Measurements from ENCODE around the gene COL11A2.

COL11A2 gene

DNA sequence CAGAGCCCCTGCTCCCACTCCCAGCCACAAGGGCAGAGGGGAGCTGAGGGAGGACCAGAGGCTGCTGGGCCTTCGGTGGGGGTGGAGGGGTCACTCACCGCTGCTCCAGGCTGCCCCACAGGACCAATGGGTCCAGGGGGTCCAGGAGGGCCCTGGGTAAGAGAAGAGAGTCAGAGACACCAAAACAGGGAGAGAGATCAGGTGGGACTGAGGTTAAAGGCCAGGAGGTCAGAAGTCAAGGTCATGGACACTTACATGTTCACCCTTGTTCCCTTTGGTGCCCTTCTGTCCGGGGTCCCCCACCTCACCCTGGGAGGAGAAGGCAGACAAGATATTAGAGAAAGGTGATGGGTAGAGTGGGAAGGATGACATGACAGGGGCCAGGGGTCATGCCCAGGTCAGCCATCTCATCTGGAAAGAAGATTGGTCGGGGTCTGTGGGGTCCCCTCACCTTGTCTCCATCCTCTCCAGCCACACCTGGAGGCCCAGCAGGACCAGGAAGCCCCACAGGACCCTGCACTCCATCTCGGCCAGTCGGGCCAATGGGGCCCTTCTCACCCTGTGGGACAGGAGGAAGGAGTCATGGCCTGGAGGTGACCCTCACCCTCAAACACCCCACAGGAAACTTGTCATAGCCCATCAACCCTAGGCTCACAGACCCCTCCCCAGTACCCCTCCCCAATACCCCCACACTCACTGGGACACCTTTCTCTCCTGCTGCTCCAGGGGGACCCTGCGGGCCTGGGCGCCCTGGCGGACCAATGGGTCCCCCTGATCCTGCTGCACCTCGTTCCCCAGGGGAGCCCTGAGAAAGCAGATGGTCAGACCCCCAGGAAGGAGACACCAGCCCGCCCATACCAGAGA lies 21.0 kb downstream of the COL11A2 start:
- no peak for DNase-seq

DNA sequence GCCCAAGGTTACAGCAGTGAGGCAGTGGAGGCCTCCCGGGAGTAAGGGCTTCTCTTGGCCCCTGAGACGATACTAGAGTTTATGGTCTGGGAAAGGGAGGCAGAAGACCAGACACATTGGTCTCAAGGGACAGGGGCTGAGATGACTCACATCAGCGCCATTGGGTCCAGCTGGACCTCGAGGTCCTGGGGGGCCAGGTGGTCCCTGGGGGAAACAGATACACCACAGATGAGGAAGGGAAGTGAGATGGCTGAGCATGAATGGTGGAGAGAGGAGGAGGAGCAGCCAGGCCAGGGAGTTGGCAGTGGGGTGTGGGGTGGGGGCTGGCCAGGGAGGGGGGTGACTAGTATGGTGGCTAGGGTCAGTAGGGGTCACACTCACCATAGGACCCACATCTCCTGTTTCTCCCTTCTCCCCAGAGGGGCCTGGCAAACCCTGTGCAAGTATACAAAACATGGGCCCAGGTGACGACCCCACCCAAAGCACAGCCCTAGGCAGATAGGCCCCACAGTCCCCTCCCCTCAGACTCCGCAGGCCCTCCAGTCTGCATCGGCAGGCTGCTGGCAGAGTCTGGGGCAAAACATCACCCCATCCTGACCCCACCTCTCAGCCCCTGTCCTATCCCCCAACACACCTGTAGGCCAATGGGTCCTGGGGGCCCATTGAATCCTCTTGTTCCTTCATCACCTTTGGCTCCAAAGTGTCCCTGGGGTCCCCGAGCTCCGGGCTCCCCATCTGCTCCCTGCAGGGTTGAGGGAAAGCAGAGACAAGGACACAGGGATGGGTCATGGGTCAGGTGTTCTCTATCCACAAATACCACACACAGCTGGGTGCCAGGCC lies 21.9 kb downstream of the COL11A2 start:
- DNase-seq = no peak

DNA sequence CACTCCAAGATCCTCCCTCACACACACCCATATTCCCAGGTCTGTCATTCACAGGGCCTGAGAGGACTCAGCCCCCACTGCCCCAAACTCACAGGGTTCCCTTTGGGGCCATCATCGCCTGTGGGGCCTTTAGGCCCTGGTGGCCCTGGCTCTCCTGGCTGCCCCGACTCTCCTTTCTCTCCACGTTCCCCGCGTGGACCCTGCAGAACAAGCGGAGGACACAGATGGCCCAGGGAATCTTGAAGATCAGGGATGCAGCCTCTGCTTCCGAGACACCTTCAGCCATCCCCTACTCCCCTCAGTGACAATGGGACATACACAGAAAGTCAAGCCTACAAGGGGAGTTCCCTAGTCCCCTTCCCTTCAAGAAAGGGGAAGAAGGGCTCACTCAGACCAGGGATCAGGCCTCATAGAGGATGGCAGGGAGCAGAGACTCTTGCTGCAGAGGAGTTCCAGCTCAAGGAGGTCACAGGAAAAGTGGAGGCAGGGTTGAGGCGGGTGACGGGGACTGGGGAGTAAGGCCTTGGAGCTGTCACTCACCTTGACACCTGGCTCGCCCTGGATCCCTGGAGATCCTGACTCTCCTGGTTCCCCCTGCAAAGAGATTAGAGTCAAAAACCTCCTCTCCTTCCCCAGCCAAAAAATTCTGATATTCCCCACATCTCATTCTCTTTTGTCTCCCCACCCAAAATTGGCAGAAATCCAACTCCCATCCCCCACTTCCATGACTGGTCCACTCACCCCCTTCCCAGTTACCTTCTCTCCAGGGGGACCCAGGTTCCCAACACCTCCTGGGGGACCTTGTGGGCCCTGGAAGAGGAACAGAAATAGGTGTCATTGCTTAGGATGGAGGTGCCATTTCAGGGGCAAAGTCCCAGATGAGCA lies 22.7 kb downstream of the COL11A2 start:
- peak; percentile 19 to 20 for DNase-seq

DNA sequence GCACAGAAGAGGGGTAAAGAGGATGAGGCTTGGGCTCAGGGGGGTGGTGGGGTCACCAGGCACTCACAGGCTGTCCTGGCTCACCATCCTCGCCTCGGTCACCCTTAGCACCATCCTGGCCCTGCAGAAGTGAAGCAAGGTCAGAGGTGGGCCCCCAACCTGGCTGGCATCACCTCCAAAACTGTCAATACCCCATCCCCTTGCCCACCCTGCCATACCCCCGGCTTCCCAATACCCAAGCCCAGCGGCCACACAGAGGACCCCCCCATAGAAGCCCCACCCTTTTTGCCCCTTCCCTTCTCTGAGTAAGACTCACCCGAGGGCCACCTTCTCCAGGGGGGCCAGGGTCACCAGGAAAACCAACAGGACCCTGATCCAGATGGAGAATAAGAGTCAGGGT lies 23.6 kb downstream of the COL11A2 start:
- DNase-seq = no peak

DNA sequence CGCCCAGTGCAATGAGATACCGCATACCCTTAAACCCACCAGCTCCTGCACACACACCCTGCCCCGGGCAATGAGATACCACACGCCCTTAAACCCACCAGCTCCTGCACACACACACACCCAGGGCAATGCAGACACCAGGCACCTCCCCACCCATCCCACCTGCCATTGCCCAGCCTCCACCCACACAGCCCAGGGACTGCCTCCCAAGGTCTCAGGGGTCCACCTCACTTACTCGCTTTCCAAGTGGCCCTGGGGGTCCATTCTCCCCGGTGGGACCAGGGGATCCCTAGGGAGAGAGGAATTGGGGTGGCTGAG lies 24.0 kb downstream of the COL11A2 start:
- no peak for DNase-seq

DNA sequence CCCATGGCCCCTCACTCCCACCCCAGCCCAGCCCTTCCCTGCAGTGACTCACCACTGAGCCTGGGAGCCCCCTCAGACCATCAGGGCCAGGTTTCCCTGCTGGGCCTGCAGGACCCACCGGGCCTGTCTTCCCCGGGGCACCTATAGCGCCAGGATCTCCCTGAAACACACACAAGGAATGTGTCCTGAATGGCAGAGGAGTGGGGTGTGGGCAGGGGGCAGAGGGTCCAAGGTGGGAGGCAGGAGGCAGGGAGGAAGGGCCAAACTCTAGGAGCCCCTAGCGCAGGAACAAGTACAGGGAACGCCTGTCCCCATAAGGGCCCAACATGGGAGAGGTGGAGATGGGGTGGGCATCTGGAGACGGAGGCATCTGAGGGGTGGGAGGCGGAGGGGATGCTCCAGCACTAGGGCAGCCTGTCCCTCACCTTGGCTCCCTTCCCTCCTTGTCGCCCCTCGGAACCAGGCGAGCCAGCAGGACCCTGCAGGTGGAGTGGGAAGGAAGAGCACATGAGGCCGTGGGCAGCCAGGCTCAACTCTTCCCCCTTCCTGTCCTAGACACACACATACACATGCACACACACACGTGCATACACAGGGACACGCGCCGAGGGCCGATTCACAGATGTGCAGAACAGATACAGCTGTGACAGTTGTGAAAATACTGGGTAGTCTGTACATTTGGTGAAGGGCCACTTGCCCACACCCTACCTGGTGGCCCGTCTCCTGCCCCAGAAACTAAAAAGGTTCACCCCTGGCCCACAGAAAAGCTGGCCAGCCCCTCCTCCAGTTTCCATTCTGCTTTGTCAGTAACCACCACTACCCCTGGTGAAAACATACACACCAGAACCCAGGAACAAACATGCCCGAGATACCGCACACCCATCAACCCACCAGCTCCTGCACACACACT lies 24.6 kb downstream of the COL11A2 start:
- DNase-seq = no peak

DNA sequence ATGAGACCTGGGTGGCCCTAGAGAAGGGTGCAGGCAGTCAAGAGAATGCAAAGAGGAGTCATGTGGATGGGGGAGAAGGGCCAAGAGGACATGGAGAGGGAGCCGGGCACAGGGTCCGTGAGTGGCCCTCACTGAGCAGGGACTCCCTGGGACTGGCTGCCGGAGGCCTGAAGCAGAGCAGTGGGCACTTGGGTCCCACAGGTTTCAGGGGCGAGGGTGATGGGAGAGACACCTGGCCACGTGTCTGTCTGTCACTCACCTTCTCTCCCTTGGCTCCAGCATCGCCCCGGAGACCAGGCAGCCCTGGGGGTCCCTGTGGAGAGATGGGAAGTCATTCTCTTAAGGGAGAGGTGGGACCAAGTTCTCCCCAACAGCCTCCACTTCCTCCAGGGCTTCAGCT lies 25.5 kb downstream of the COL11A2 start:
- no peak for DNase-seq

DNA sequence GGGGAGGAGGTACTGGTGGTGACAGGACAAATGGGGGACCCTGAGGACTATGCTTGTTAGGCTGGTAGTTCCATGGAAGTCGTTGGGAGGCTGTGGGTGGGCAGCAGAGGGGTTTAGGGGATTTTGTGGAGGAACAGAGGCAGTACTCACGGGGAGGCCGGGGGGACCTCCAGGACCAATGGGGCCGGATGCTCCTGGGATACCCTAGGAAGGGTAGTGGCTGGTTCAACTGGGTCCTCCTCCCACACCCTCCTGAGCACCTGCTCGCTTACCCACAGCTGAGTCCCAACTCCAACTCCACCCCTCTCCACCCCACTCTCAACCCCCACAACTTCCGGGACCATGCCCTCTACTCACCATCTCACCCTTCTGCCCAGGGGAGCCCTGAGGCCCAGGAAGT lies 25.9 kb downstream of the COL11A2 start:
- DNase-seq = no peak

DNA sequence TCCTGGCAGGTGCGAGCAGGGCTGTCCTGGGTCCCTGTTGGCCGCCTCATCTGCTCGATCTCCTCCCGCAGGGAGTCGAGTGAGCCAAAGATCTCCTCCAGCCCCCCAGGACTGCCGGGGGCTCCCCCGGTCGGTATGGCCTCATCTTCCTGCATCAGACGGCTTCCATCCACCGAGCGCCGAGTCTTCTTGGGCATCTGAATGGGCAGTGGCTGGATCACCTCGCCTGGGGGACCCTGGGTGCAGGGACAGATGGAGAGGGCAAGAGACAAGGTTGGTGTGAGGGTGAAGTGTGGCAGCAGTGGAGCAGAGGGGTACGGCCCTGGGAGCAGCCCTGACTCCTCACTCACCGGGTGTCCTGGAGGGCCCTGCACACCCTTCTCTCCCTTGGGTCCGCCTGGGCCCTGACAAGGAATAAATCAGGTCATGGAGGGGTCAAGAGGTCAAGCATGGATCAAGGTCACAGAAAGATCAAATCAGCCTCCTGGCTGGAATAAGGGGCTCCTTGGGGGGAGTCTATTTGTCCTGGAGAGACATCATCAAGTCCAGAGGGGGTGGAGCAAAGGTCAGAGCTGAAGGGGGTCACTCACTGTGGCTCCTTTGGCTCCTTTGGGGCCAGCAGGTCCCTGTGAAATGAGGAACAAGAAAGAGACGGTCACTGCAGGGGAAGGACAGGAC lies 26.5 kb downstream of the COL11A2 start:
- DNase-seq = no peak

DNA sequence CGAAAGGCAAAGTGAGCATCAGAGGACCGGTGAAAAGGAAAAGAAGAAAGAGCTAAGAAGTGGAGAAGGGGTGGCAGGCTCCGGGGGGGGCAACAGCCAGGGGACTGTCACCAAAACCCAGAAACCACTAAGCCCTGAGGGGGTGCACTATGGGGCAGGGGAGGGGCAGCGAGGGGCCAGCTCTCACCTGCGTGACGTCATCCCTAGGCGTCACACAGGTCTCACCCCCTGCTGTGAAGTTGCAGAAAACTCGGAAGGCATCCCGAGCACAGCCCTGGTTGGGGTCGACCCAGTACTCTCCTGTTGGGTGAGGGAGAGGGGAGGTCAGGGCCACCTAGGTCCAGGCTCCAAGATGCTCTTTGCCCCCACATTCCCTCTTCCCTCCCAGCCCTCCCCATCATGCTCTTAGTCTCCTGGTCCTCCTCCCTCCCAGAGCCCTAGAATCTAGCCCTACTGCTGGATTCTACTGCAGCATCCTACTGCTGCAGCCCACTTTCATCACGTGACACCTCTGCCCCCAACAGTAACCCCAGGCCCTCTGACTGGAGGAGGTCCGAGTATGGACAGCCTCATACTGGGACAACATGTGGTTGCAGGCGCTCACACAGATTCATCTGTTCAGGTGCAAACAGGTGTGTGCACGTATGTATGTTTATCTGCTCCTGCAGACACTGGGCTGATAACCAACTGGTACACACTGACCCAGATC lies 27.4 kb downstream of the COL11A2 start:
- no peak for DNase-seq

DNA sequence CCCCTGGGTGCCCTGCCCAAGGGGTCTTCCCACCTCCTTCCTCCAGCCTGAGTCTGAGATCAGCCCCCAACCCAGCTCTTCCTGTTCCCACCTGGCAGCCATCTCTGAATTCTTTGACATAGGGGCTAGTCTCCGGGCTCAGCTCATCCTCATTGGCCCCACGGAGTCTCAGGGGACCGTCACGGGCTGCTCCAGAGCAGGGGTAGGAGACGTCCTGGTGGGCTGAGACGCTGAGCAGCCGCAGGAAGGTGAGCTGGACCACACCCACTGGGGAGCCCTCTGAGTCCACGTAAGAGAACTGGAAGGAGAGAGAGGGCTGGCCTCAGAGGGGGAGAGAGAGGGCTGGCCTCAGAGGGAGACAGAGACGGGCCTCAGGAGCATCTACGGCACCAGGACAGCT lies 28.1 kb downstream of the COL11A2 start:
- no peak for DNase-seq

DNA sequence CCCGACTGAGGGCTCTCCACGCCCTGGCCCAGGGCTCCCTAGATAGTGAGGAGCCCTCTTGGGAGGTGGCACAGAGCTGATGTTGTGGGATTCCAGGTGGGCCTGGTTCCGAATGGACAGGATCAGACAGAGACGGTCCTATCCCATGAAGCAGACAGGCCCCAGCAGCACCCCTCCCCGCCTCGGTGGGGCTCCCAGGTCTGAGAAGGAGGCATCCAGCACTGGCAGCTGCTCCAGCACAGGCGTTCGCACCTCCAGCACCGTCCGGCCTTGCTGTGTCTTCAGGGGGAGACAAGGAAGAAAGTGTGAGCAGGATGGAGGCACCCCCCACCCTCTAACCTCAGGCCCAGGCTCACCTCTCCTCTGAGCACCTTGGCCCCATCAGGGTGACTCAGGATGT lies 28.7 kb downstream of the COL11A2 start:
- no peak for DNase-seq

DNA sequence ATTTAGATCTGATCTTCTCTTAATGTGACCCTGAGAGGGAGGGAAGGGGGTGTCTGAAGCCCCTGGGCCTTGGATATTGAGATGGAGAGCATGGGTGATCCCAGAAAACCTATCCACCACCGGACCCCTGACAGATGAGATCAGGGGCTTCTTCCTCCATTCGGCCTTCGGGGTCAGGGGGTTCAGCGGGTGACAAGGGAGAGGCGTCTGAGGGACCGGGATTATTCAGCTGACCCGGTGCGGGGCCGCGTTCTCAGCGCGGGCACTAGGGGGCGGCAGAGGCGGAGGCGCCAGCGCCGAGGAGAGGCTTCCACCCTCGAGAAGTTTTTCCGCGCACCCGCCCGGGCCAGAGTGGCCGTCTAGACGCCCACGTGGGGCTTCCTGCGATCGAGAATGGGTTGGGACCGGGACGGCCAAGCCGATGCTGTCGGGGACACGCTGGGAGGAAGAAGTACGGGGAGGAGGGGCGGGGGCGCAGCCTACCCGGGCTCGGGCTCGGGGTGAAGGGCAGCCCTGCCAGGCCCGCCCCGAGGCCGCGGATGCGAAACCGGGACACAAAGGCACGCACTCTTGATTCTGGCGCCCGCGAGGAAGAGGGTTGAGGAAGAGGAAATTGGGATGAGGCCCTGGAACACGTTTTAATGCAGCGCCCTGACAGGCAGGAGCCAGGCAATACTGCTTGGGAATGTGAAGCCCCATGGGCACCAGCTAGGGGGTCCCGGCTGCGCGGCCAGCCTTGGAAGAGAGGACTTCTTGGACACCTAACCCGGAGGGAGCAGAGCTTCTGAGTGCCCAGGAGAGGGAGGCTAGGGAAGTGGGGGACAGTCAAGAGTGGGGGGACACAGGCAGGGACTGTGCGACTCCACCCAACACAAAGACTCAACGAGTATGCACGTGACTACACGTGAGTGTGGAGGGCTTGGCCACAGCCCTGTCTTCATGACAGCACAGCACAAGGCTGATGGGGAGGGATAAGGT lies 30.6 kb downstream of the COL11A2 start:
- DNase-seq = peak; percentile 73 to 93

DNA sequence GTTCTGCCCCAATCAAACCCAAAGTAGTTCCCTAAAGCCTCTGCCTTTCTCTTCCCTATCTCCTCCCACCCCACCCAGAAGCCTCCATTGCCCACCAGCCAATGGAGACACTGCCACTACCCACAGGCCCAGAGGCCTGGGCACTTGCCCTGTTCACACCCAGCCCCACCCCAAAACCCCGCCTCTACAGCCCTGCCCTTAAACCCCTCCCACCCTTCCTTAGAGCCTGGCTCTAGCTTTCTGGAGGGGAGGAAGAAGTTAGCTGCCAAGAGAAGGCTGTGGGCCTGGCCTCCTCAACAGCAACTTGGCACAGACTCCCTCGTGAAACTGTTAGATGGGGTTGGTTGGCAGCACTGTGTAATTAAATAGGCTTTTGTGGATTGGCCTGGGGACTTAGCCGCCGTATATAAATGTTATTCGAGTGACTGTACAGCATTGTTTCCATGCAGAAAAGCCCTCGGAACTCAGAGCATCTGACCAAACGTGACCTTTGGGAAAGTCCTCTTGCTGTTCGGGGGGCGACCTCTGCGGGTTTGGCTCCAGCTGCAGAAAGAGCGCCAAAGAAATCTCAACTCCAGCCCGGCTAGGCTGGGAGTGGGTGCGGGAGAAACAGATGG lies 31.4 kb downstream of the COL11A2 start:
- peak; percentile 59 to 61 for DNase-seq

DNA sequence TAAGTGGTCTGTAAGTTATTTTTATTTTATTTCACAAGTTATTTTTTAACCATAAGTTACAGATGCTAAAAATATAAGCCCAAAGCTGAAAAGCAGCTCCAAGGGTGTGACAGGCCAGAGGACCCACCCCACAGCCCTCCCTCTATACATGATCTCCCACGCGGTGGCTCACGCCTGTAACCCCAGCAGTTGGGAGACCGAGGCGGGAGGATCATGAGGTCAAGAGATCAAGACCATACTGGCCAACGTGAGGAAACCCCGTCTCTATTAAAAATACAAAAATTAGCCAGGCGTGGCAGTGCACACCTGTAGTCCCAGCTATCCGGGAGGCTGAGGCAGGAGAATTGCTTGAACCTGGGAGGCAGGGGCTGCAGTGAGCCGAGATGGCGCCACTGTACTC lies 32.2 kb downstream of the COL11A2 start:
- DNase-seq = no peak

DNA sequence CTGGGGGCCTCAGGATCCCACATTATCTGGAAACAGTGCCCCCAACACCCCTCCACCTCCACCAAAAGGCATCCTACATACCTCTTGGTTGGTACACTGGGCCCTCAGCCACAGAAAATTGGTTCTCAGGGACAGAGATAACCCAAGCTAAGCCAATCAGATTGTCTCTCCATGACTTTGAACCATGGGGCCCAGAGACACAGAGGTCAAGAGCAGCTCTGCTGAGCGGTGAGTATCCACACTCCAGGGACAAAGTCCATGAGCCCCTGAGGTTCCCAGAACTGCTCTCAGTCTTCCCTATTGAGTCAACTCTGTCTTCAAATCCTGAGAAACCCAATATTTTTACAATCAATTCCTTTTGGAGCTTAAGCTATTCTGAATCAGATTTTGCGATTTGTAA lies 35.3 kb downstream of the COL11A2 start:
- DNase-seq = no peak

DNA sequence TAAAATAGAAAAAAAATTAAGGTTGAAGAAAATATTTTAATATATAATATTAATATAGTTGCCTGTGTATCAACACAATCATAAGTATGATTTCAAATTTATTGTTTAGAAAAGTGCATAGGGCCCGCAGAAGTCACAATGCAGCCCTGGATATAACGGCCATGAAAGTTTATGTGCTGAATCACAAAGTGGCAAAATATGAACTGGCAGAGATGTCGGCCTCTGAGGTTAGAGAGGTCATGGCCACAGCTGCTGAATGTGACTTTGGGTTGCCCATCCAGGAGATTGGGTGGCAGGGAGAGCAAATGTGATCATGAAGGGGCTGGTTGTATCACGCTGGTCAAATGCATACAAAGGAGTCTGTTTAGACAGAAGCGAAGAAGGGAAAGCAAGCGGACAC lies 35.7 kb downstream of the COL11A2 start:
- no peak for DNase-seq

DNA sequence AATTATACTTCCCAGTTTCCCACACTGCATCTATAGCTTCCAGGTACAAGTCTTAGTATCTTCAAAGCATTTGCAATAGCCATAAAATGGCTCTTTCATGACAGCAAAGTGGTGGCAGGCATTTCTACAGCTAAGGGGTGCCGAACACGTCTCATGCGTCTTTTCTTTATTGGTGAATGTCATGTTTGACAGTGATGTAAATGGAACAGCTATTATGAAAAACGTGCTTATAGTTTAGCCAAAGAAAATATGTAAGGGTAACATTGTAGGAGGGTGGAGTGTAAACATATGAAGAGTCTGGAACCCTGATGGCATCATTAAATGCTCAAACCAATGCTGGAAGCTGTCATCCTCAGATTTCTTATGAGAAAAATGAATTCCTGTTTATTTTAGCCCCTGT lies 37.9 kb downstream of the COL11A2 start:
- DNase-seq = no peak

DNA sequence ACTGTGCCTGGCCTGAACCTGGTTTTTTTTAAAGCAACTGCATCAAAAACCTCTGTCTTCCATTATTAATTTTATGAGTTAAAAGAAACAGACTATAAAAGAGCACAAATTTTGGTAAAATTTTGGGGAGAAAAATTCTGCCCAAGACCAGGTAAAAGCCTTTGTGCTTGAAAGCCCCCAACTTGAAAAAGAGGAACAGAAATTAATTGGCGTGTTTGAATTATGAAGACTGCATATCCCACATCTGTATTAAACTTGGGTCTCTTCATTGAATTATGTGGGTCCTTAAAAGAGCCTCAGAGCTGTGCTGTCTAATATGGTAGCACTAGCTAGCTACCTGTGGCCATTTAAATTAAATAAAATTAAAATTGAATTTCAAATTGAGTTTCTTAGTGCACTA lies 41.2 kb downstream of the COL11A2 start:
- DNase-seq = no peak
